IPS-18a (cell line): ENCODE data around the gene RARRES2.

Experiments used
- H3K27ac ChIP-seq: one replicate; pipeline ENCODE4 v1.5.1; 2013; ENCODE audit warnings: low read length
- H3K27me3 ChIP-seq: one replicate; pipeline ENCODE4 v1.6.1; 2013; ENCODE audit warnings: mild to moderate bottlenecking, low read length; ENCODE audit not compliant: control insufficient read depth, insufficient read depth
- H3K36me3 ChIP-seq: one replicate; pipeline ENCODE4 v1.6.1; 2013; ENCODE audit warnings: low read depth, low read length; ENCODE audit not compliant: control insufficient read depth
- H3K4me1 ChIP-seq: one replicate; pipeline ENCODE4 v1.6.1; 2013; ENCODE audit warnings: low read depth, low read length; ENCODE audit not compliant: control insufficient read depth
- H3K4me3 ChIP-seq: one replicate; pipeline ENCODE4 v1.5.1; 2013; ENCODE audit warnings: low read length
- H3K9ac ChIP-seq: one replicate; pipeline ENCODE4 v1.6.1; 2013; ENCODE audit warnings: mild to moderate bottlenecking, low read length, moderate library complexity
- H3K9me3 ChIP-seq: one replicate; pipeline ENCODE4 v1.6.1; 2013; ENCODE audit warnings: low read depth, low read length; ENCODE audit not compliant: control insufficient read depth

The RARRES2 gene

DNA sequence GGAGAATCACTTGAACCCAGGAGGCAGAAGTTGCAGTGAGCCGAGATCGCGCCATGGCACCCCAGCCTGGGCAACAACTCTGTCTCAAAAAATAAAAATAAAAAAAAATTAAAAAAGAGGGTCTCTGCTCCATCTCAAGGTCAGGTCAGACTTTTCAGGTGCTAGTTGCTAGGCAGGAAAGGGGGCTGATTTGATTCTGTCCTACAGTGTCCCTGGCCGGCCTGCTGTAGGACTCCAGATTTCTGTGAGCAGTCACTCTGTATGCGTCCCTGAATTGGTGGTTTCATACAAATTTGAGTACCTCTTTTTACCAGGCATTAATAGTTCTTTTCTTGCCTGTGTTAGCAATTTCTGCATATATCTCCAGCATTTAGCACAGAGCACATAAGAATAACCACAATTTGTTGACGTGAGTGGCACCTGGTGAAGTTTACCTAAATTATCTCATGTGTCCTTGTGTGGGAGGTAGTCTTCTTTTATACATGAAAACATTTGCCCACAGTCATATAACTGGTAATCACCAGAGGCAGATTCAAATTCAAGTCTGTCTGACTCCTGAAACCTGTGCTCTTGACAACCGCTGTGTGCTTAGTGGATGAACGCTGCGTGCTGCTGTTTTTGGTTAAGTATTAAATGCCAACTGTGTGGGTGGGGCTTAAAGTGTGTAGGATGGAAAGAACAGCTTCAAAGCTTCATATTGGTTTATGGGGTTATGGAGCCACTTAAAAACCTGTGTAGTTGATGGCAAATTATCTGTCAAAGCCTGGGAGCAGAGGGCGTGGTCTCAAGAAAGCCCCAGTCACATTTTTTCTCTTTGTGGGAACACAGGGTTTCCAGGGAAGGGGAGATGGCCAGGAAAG is 34.5 kb upstream of the RARRES2 start:
- Histone ChIP-seq H3K9ac (no peak overlapping the region), H3K4me3 (no peak overlapping the region), H3K4me1 (peaks cover 42% of the 10 kb centered on the region), H3K9me3 (no peaks in the 10 kb centered on the region), H3K27ac (no peak overlapping the region), H3K36me3 (peaks cover 30% of the 10 kb centered on the region), H3K27me3 (no peaks in the 10 kb centered on the region)

DNA sequence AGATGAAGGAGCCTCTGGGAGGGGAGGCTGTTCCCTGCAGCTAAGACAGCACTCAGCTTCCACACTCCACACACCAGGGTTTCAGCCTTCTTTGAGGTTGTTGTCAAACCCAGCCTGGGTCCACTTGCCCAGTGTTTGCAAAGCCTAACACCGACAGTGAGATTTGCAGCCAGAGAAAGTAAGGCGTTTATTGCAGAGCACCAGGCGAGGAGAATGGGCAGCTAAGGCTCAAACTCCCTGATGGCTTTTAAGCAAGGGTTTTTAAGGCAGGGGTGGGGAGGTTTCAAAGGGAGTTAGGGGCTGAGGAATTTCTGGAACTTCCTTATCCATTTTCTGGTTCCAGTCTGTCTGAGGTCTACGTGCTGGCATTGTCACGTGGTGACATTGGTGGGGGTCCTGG is 33.0 kb upstream of the RARRES2 start:
- H3K4me3 ChIP-seq = no peak overlapping the region
- H3K27ac ChIP-seq = no peak overlapping the region
- peaks cover 40% of the 10 kb centered on the region for H3K36me3 ChIP-seq
- no peaks in the 10 kb centered on the region for H3K27me3 ChIP-seq
- H3K4me1 ChIP-seq = peaks cover 45% of the 10 kb centered on the region
- no peaks in the 10 kb centered on the region for H3K9me3 ChIP-seq
- H3K9ac ChIP-seq = no peak overlapping the region

- peaks cover 40% of the 10 kb centered on the region for H3K36me3 ChIP-seq
- no peaks in the 10 kb centered on the region for H3K27me3 ChIP-seq
Observed at GRCh38 chr7:150374026-150374425, 32.6 kb upstream of the RARRES2 start.

DNA sequence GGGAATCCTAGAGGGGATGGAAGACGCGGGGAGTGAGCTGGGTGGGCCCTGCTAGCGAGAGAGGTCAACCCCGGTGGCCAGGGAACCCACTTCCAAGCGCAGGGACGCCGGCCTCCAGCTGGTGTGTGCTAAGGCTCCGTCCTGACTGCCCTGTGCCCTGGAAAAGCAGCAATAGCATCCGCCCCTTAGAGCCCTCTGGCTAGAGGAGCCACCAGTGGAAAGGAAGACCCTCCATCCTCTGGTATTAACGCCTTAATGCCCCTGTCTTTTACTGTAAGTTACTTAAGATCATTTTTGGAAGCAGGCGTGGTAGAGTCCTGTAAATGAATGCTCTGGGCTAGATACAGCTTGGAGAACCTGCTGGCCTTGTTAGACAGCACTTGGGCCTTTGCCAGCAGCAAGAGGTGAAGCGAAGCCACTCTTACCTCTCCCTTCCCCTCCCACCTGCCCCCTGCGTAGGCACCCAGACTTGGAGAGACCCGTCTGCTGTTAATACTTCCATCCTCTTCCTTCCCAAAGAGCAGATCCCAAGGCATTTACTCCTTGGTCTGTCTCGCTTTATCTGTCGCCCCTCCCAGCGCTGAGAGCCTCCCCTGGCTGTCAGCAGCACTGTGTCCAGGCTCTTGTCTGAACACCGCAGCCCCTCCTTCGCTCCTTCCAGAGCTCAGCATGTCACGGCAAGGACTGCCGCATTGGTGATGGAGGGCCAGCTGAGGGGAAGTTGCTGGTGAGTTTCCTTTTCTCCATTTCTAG is 31.8 kb upstream of the RARRES2 start:
- H3K4me1 ChIP-seq = peaks cover 42% of the 10 kb centered on the region
- H3K27ac ChIP-seq = no peak overlapping the region
- H3K9me3 ChIP-seq = no peaks in the 10 kb centered on the region
- H3K4me3 ChIP-seq = no peak overlapping the region
- H3K36me3 ChIP-seq = peaks cover 40% of the 10 kb centered on the region
- H3K9ac ChIP-seq = no peak overlapping the region
- H3K27me3 ChIP-seq = no peaks in the 10 kb centered on the region

More at GRCh38 chr7:150374026-150374425, 32.6 kb upstream of the RARRES2 start:
- Histone ChIP-seq H3K4me3 (no peak overlapping the region), H3K4me1 (peaks cover 45% of the 10 kb centered on the region), H3K9me3 (no peaks in the 10 kb centered on the region), H3K27ac (no peak overlapping the region), H3K9ac (no peak overlapping the region)

- Histone ChIP-seq H3K27me3 (no peaks in the 10 kb centered on the region), H3K9ac (no peak overlapping the region), H3K9me3 (no peaks in the 10 kb centered on the region), H3K4me1 (peaks cover 41% of the 10 kb centered on the region), H3K27ac (no peak overlapping the region), H3K36me3 (peaks cover 40% of the 10 kb centered on the region), H3K4me3 (no peak overlapping the region)
Observed at GRCh38 chr7:150372271-150373048, 31.0 kb upstream of the RARRES2 start.

DNA sequence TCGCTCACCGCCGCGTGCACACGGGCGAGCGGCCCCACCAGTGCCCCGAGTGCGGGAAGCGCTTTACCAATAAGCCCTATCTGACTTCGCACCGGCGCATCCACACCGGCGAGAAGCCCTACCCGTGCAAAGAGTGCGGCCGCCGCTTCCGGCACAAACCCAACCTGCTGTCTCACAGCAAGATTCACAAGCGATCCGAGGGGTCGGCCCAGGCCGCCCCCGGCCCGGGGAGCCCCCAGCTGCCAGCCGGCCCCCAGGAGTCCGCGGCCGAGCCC is 30.5 kb upstream of the RARRES2 start:
- Histone ChIP-seq H3K4me1 (peaks cover 35% of the 10 kb centered on the region), H3K27ac (no peak overlapping the region), H3K9ac (no peak overlapping the region), H3K27me3 (no peaks in the 10 kb centered on the region), H3K36me3 (peaks cover 40% of the 10 kb centered on the region), H3K4me3 (no peak overlapping the region), H3K9me3 (no peaks in the 10 kb centered on the region)

GRCh38 chr7:150371131-150371995 is 29.9 kb upstream of the RARRES2 start:
- Histone ChIP-seq H3K36me3 (peaks cover 40% of the 10 kb centered on the region), H3K4me3 (no peak overlapping the region), H3K27ac (no peak overlapping the region), H3K27me3 (no peaks in the 10 kb centered on the region), H3K4me1 (peaks cover 35% of the 10 kb centered on the region), H3K9me3 (no peaks in the 10 kb centered on the region), H3K9ac (no peak overlapping the region)

- Histone ChIP-seq H3K36me3 (peaks cover 40% of the 10 kb centered on the region), H3K27ac (no peak overlapping the region), H3K4me3 (peak overlapping the region; percentile 96), H3K9ac (no peak overlapping the region), H3K27me3 (no peaks in the 10 kb centered on the region), H3K9me3 (no peaks in the 10 kb centered on the region), H3K4me1 (peaks cover 37% of the 10 kb centered on the region)
Observed at GRCh38 chr7:150370612-150371071, 29.2 kb upstream of the RARRES2 start.

GRCh38 chr7:150369748-150370501 is 28.5 kb upstream of the RARRES2 start:
- Histone ChIP-seq H3K36me3 (peaks cover 40% of the 10 kb centered on the region), H3K27ac (peak overlapping the region; percentile 98), H3K4me3 (peak overlapping the region; percentile 96), H3K27me3 (no peaks in the 10 kb centered on the region), H3K9ac (peak overlapping the region; percentile 92), H3K9me3 (no peaks in the 10 kb centered on the region), H3K4me1 (peaks cover 37% of the 10 kb centered on the region)

DNA sequence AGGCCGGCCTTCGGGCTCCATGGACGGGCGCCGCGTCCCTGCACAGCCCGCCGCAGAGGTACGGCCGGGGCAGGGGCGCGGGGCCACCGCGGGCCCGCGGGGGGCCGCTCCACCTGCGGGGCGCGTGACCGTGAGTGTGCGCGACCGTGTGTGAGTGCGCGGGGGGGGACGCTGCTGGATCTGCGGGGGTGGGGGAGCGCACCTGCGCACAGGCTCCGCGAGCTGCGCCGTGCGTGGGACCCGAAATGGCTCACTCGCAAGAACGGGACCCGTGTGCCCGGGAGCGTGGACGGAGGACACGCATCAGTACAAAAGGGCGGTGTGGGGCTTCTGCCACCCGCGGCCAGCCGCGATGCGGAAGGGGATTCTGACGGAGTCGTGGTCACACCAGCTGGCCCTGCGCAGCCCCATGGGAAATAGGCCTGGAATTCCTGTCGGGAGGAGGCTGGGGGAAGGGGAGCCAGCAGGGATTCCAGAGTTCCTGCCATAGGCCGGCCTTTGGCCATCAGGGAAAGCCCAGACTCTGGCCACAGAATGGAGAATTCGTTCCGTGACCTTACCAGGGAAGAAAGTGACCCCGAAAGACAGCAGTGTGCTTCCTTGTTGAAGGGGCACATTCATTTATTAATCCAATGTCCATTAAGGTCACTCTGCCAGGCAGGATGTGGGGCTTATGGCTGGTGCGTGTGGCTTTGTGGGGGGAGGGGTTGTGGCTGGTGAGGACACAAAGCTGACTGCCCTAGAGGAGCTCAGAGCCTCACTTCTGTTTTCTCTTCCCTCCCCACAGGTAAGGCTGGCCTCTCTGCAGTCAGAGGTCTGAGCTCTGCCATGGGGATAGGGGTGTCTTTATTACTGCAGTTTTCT is 27.7 kb upstream of the RARRES2 start:
- Histone ChIP-seq H3K36me3 (peaks cover 36% of the 10 kb centered on the region), H3K27ac (peak overlapping the region; percentile 98)

More for the DNA sequence above, 27.7 kb upstream of the RARRES2 start:
- Histone ChIP-seq H3K9me3 (no peaks in the 10 kb centered on the region), H3K27me3 (no peaks in the 10 kb centered on the region), H3K4me1 (peaks cover 33% of the 10 kb centered on the region), H3K9ac (peak overlapping the region; percentile 92), H3K4me3 (peak overlapping the region; percentile 96)
